ENCODE measurements around the gene DDX46. TPM values are rescaled to one million over a fixed set of nuclear protein-coding genes. Genes with fewer than 3 reads are reported as not detected.
"Not testable (repeated sequence)": the region's sequence is repeated elsewhere in the genome, so short reads cannot be mapped to it uniquely, and the experiment has no call there.

DDX46 gene
- total RNA-seq, 1 donor from 2014 or later, result 37.4 TPM

GRCh38 chr5:134837530-134838181 is 79.1 kb downstream of the DDX46 start:
- Histone ChIP-seq H3K36me3 (peaks cover 17% of the 10 kb centered on the region), H3K27ac (peak overlapping the region; percentile 20), H3K4me1 (peaks cover 6% of the 10 kb centered on the region), H3K4me3 (no peak overlapping the region), H3K9me3 (no peaks in the 10 kb centered on the region), H3K27me3 (no peaks in the 10 kb centered on the region)
- TF ChIP-seq, protein P1, sequence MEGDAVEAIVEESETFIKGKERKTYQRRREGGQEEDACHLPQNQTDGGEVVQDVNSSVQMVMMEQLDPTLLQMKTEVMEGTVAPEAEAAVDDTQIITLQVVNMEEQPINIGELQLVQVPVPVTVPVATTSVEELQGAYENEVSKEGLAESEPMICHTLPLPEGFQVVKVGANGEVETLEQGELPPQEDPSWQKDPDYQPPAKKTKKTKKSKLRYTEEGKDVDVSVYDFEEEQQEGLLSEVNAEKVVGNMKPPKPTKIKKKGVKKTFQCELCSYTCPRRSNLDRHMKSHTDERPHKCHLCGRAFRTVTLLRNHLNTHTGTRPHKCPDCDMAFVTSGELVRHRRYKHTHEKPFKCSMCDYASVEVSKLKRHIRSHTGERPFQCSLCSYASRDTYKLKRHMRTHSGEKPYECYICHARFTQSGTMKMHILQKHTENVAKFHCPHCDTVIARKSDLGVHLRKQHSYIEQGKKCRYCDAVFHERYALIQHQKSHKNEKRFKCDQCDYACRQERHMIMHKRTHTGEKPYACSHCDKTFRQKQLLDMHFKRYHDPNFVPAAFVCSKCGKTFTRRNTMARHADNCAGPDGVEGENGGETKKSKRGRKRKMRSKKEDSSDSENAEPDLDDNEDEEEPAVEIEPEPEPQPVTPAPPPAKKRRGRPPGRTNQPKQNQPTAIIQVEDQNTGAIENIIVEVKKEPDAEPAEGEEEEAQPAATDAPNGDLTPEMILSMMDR (IDR thresholded peaks at IDR 0.05), result no peak
- intact Hi-C loops (cut with DNase I), result no loop called here
- ATAC-seq, result no peak
- DNase-seq, result no peak

DNA sequence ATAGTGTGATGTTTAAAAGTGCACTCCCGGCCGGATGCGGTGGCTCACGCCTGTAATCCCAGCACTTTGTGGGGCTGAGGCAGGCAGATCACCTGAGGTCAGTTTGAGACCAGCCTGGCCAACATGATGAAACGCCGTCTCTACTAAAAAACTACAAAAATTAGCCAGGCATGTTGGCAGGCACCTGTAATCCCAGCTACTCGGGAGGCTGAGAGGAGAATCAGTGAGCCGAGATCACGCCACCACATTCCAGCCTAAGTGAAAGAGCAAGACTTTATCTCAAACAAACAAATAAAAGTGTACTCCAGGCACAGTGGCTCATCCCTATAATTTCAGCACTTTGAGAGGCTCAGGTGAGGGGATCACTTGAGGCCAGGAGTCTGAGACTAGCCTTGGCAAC is 79.8 kb downstream of the DDX46 start:
- intact Hi-C loops (cut with DNase I); H3K4me3 ChIP-seq; H3K4me1 ChIP-seq; DNase-seq; H3K9me3 ChIP-seq; H3K27me3 ChIP-seq: not testable (repeated sequence)
- ATAC-seq, result peak; percentile 83
- Histone ChIP-seq H3K36me3 (peaks cover 17% of the 10 kb centered on the region), H3K27ac (peak overlapping the region; percentile 26)

DNA sequence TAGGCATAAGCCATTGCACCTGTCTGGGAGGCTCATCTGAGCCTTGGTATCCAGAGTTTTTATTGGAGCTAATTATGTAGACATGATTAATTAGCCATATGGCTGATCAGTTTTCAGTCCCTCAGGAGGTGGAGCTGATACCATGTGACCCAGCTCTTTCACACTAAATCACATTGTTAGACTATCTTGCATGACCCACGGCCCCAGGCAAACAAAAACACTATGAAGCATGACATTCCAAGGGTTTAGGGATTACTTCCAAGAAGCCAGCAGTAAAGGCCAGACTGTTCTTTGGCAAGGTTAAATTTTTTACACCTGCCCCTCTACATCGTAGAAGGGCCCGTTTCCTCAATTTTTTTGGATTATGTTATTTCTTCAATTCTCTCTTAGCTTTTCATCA is 82.2 kb downstream of the DDX46 start:
- intact Hi-C loops (cut with DNase I), result no loop called here
- no peaks in the 10 kb centered on the region for H3K27me3 ChIP-seq
- H3K4me1 ChIP-seq, result peaks cover 6% of the 10 kb centered on the region
- ATAC-seq, result no peak
- H3K36me3 ChIP-seq, result peaks cover 14% of the 10 kb centered on the region
- no peak for DNase-seq
- H3K9me3 ChIP-seq, result no peaks in the 10 kb centered on the region
- H3K27ac ChIP-seq, result no peak overlapping the region
- no peak overlapping the region for H3K4me3 ChIP-seq
- TF ChIP-seq, protein P1 (IDR thresholded peaks at IDR 0.05), result no peak

DNA sequence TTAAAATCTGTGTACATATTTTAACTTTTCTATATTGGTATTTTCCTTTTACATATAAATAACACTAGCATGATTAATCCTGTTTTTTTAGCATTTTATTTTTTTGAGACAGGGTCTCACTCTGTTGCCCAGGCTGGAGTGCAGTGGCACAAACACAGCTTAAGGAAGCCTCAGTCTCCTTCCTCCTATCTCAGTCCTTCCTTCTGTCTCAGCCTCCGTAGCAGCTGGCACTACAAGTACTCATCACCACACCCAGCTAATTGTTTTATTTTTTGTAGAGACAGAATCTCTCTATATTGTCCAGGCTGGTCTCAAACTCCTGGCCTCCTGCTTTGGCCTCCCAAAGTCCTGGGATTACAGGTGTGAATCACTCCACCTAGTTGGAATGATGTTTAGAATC is 85.7 kb downstream of the DDX46 start:
- Histone ChIP-seq H3K9me3 (no peaks in the 10 kb centered on the region), H3K27me3 (no peaks in the 10 kb centered on the region), H3K36me3 (peaks cover 5% of the 10 kb centered on the region), H3K4me3 (no peak overlapping the region), H3K4me1 (peaks cover 18% of the 10 kb centered on the region), H3K27ac (no peak overlapping the region)
- ATAC-seq (no peak), DNase-seq (no peak)
- TF ChIP-seq, protein P1 (IDR thresholded peaks at IDR 0.05), result no peak
- intact Hi-C loops (cut with DNase I), result no loop called here

- Histone ChIP-seq H3K9me3 (no peaks in the 10 kb centered on the region), H3K4me3 (peak overlapping the region; percentile 78), H3K27me3 (no peaks in the 10 kb centered on the region), H3K4me1 (peaks cover 23% of the 10 kb centered on the region), H3K36me3 (peaks cover 5% of the 10 kb centered on the region), H3K27ac (peak overlapping the region; percentile 96)
- ATAC-seq, result no peak
- TF ChIP-seq, protein P1 (IDR thresholded peaks at IDR 0.05), result no peak
- intact Hi-C loops (cut with DNase I), result no loop called here
- no peak for DNase-seq
Observed at GRCh38 chr5:134845335-134845851, 86.8 kb downstream of the DDX46 start.

DNA sequence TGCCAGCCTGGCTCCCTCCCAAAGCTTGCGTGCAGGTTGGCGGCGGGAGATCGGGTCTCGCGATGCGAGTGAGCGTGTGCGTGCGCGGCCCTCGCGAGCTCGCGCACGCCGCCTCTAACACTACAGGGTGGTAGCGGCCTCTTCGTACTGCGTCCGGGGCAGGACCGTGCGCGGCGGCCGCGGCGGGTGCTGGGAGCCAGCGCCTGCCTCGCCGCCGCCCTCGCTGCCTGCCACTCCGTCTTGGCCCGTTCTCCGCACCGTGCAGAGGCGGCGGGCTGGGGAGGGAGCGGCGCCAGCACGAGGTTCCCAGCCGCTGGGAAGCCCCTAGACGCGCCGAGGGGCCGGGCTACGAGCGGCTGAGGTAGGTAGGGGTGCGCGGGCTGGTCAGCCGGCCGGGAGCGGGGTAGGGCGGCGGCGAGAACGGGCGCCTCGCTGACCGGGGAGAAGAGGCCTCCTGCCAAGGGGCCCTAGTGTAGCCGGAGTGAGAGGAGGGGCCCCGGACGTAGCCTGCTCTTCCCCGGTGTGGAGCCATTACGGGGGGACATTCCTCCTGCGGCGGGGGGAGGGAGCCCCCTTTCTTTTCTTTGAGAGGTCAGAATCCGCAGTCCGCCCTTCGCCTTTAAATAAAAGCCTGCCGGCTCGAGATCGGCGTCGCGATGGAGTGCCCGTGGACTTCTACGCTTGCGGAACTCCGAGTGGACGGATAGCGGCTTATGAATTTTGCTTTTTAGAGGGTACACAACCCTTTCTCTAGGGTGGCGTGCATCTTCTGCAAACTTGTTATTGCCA is 87.5 kb downstream of the DDX46 start, which contains the start of gene C5orf24:
Gene C5orf24 (plus strand): TSS at position 117 of the 789 bp plus-strand sequence. CDS start 8,933 bp downstream, outside the sequence.
- peak within 1 kb of the TSS; percentile 96 for H3K27ac ChIP-seq
- H3K36me3 ChIP-seq, result peaks cover 6% of the 10 kb centered on the region
- TF ChIP-seq, protein P1 (IDR thresholded peaks at IDR 0.05), result no peak
- DNase-seq (peak; percentile 98), ATAC-seq (peak; percentile 99)
- H3K4me3 ChIP-seq, result peak within 1 kb of the TSS; percentile 78
- H3K27me3 ChIP-seq, result no peaks in the 10 kb centered on the region
- H3K9me3 ChIP-seq, result no peaks in the 10 kb centered on the region
- H3K4me1 ChIP-seq, result peaks cover 24% of the 10 kb centered on the region
- intact Hi-C loops (cut with DNase I), result no loop called here
